Ovary (tissue), 3 donors: ENCODE measurements around the gene OR9Q1.

Experiments
- CTCF ChIP-seq, 3 donors: fragments of 450-650 bp in 2 of 3; fragments of 200-600 bp in 1 of 3; IDR thresholded peaks; one replicate each; pipeline versions ENCODE4 v1.5.1 to v1.8.0; 2016 to 2022; ENCODE audit warnings: antibody characterized with exemption in 3 of 3, mild to moderate bottlenecking in 1 of 3
- EP300 ChIP-seq: sonication (generic); formaldehyde crosslinking; IDR thresholded peaks from one replicate; pipeline ENCODE4 v1.6.1; 2017; ENCODE audit warnings: antibody characterized with exemption
- POLR2A ChIP-seq: fragments of 450-650 bp; IDR thresholded peaks from one replicate; pipeline ENCODE4 v1.6.1; 2017; ENCODE audit warnings: antibody characterized with exemption, mild to moderate bottlenecking, moderate library complexity
- donor health status: DM: no; HTN: no; CAD: no.

GRCh38 chr11:58127350-58127749 lies 103.7 kb downstream of the OR9Q1 start:
- no peak for TF ChIP-seq POLR2A
- no peak for TF ChIP-seq CTCF (IDR thresholded peaks at IDR 0.05)
- no peak for TF ChIP-seq EP300
